ENCODE data around the gene ABO.

GRCh38 chr9:133286523-133286922, 11.5 kb upstream of the ABO start:
- TF ChIP-seq CTCF (IDR thresholded peaks at IDR 0.05) (no peak), EP300 (IDR thresholded peaks at IDR 0.05) (no peak), POLR2A (IDR thresholded peaks at IDR 0.05) (no peak)
